Right lung (tissue), 5 donors: Measurements from ENCODE around the gene GALR3. TPM values are rescaled to one million over a fixed set of nuclear protein-coding genes. Genes with fewer than 3 reads are reported as not detected.

ENCODE experiments used
- DNase-seq, 2 donors: peaks; one replicate each; pipeline ENCODE4 v3.0.0-alpha.2; 2013
- polyA plus RNA-seq, 5 donors: library from polyadenylated mRNA; unstranded; fragments of 120-200 nt; gene quantifications; one replicate each; pipeline versions ENCODE4 v1.2.1 to v1.2.3, GENCODE V29; 2013; ENCODE audit warnings: inconsistent platforms in 1 of 5, low replicate concordance in 1 of 5; ENCODE audit not compliant: insufficient read length in 5 of 5, insufficient read depth in 1 of 5

GALR3 gene
- polyA plus RNA-seq, 5 donors = 0.13 TPM; not detected in 4

GRCh38 chr22:37819105-37819433 is 4.1 kb upstream of the GALR3 start:
- DNase-seq = no peak

- DNase-seq = no peak
These were observed 2.8 kb upstream of the GALR3 start for GRCh38 chr22:37820350-37820749.

- no peak for DNase-seq
These were observed 926 bp upstream of the GALR3 start for GRCh38 chr22:37822079-37822833.

DNA sequence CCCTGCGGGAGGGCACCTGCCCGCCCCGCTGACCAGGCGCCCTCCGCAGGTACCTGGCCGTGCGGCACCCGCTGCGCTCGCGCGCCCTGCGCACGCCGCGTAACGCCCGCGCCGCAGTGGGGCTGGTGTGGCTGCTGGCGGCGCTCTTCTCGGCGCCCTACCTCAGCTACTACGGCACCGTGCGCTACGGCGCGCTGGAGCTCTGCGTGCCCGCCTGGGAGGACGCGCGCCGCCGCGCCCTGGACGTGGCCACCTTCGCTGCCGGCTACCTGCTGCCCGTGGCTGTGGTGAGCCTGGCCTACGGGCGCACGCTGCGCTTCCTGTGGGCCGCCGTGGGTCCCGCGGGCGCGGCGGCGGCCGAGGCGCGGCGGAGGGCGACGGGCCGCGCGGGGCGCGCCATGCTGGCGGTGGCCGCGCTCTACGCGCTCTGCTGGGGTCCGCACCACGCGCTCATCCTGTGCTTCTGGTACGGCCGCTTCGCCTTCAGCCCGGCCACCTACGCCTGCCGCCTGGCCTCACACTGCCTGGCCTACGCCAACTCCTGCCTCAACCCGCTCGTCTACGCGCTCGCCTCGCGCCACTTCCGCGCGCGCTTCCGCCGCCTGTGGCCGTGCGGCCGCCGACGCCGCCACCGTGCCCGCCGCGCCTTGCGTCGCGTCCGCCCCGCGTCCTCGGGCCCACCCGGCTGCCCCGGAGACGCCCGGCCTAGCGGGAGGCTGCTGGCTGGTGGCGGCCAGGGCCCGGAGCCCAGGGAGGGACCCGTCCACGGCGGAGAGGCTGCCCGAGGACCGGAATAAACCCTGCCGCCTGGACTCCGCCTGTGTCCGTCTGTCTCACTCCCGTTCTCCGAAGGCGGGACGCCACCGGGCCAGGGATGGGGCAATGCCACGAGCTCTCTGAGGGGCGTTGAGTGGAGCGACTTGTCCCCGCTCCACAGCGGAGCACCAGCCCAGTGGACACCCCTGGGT is 1.8 kb downstream of the GALR3 start:
- DNase-seq = no peak

DNA sequence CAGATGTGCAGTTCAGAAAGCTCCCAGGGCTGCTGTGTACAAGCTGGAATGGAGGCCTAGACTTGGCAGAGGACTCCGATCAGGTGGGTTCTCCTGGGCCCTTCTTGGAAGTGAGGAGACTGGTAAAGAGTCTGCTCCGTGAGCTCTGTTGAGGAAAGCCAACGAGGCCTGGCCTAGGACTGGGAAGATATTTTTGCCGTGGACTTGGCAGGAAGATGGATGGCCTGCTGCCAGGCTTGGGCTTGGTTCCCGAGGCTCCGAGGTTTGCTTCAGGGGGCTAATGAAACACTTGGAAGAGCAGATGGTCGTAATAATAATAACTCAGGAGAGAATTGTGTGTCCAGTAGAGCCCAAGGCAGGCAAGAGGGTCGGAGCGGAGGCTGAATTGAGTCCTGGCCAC is 3.9 kb downstream of the GALR3 start:
- DNase-seq = no peak

- DNase-seq = no peak
These were observed 7.1 kb downstream of the GALR3 start for GRCh38 chr22:37830093-37830842.

- DNase-seq = no peak
These were observed 8.3 kb downstream of the GALR3 start for GRCh38 chr22:37831472-37831871.

GRCh38 chr22:37832022-37832857 is 9.1 kb downstream of the GALR3 start:
- DNase-seq = no peak

DNA sequence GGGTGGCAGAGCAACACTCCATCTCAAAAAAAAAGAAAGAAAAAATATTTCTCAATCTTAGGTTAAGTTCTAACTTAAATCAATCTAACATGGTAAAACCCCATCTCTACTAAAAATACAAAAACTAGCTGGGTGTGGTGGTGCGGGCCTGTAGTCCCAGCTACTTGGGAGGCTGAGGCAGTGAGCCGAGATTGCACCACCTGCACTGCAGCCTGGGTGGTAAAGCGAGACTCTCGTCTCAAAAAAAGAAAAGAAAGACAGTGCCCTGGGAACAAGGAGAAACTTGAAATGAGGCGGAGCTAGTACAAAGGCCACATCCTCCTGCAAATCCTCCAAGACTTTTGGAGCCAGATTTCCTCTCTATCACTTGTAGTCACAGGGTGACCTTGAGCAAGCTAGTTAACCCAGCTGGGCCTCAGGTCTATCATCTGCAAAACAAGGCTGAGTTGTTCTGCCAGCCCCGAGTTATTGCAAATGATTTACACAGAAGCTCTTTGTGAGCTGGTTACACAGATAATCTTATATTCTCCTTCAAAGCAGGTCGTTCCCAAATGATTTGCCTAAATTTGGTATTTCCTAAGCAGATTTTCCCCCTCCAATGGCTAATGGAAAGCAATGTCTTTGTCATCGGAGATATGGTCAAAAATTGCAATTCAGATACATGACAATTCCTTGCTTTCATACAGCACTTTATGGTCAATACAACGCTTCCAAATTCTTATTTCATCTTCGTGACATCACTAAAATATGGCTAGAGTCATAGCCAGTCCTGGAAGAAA is 19.0 kb downstream of the GALR3 start:
- no peak for DNase-seq

DNA sequence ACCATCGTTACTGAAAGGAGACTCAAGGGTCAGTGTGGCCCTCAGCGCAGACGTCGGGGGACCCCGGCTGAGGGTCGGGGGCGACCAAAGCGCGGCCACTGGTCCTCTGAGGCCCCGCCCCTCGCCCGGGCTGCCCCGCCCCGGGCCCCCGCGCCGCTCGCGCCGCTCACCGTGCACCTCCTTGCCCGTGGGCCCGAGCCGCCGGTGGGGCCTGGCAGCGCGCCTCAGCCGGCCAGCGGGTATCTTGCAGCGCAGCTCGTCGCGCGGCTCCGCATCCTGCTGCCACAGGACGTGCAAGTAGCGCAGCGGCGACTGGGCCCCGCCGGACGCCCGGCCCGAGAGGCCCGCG is 20.5 kb downstream of the GALR3 start:
- DNase-seq = no peak

- DNase-seq = no peak
These were observed 21.7 kb downstream of the GALR3 start for GRCh38 chr22:37844904-37845329.

DNA sequence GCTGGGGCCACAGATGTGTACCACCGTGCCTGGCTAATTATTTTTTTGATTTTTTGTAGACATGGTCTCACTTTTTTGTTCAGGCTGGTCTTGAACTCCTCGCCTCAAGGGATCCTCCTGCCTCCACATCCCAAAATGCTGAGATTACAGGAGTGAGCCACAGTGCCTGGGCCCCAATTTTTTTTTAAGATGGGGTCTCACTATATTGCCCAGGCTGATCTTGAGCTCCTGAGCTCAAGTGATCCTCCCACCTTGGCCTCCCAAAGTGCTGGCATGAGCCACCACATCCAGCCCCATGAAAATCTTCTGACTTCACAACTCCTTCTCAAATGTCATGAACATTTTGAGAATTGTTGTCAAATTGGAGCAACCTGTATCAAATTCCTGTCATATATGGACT is 23.3 kb downstream of the GALR3 start:
- no peak for DNase-seq

- DNase-seq = no peak
These were observed 25.5 kb downstream of the GALR3 start for GRCh38 chr22:37848587-37849088.

DNA sequence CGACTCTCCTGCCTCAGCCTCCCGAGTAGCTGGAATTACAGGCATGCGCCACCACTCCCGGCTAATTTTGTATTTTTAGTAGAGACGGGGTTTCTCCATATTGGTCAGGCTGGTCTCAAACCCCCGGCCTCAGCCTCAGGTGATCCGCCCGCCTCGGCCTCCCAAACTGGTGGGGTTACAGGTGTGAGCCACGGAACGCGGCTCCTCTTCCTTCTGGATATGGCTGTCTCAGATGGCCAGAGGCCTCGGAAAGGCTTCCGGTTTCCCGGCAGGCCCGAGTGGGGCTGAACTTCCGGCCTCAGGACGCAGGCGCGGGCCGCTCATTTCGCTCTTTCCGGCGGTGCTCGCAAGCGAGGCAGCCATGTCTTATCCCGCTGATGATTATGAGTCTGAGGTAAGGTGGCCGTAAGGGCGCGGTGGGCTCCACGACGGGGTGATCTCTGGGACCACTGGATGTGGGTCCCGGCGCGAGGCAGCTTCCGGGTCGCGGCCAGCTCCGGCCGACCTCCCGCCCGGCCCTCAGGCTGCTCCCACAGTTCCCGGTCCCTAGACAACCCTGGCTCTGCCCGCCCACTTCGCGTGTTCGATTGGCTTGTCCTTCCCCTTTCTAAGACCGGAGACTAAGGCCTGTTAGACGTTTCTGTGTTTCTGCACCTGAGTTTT is 26.0 kb downstream of the GALR3 start, which contains the start of gene EIF3L:
EIF3L (plus strand) TSS at position 331 of the 663 bp plus-strand sequence; CDS start at position 362, 31 bp downstream.
- peak; percentile 81 to 85 for DNase-seq

GRCh38 chr22:37850801-37851200 is 27.6 kb downstream of the GALR3 start:
- no peak for DNase-seq

DNA sequence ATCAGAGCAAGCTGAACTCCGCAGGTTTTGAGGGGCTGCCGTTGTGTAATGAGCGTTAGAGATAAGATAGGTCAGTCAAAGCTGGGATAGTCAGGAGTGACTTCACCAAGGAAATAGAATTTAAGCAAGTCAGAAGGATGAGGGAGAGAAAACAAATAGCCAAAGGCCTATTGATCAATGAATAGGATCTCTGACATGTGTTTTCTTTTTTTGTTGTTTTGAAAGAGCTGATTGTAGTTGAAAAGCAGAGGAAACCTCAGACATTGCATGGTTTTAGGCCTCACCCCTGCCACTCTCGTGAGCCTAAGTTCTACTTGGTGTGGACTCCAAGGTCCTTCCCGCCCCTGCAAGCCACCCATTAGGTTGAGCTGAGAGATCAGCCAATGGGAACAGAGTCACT is 29.2 kb downstream of the GALR3 start:
- DNase-seq = no peak

DNA sequence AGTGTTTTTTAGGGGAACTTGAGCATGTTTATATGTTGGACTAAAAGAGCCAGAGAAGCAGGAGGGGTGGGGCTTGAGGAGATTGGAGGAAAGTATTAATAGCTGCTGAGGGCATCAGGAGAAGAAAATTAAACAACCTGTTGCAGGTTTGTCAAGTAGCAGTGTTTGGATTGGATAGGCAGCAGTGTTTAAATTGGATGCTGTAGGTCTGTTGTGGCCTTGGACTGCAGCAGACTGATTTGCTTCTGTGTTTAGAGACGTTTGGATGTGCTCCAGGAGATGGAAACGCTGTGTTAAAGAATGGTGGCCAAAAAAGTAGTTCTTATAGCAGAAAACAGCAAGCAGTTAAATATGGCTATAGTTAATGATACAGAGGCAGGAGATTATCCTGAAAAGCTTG is 31.8 kb downstream of the GALR3 start:
- no peak for DNase-seq

DNA sequence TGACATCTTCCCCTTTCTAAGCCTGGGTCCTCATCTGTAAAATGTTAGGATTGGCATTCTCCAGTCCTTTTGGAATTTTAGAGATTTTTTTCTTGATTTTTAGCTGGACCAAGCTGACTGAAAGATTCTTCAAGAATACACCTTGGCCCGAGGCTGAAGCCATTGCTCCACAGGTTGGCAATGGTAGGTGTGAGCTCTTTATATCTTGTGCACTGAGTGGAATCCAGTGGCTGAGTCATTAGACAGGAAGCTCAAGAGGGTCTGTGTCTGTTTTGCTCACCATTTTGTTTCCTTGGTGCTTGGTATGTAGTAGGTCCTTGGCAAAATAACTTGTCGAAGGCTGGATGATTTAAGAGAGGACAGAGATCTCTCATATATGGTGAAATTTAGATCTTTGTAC is 32.3 kb downstream of the GALR3 start:
- DNase-seq = no peak

- DNase-seq = no peak
These were observed 37.7 kb downstream of the GALR3 start for GRCh38 chr22:37860796-37861421.
